Ectodermal cell (in vitro differentiated cells): ENCODE data around the gene TRIM17.
"Not testable (repeated sequence)": the region's sequence is repeated elsewhere in the genome, so short reads cannot be mapped to it uniquely, and the experiment has no call there.

Experiments used
- H3K27ac ChIP-seq: 2 replicates; pipeline ENCODE4 v1.7.0; 2013; ENCODE audit warnings: mild to moderate bottlenecking, low read depth, low read length; ENCODE audit not compliant: insufficient read depth, poor library complexity, severe bottlenecking
- H3K27me3 ChIP-seq: 2 replicates; pipeline ENCODE4 v1.7.0; 2013; ENCODE audit warnings: mild to moderate bottlenecking, low read length; ENCODE audit not compliant: insufficient read depth, control insufficient read depth, poor library complexity, severe bottlenecking
- H3K36me3 ChIP-seq: one replicate; pipeline ENCODE4 v1.7.0; 2013; ENCODE audit warnings: low read length; ENCODE audit not compliant: control insufficient read depth, insufficient read depth
- H3K4me1 ChIP-seq: one replicate; pipeline ENCODE4 v1.7.0; 2013; ENCODE audit warnings: low read length; ENCODE audit not compliant: control insufficient read depth, insufficient read depth
- H3K4me3 ChIP-seq: 2 replicates; pipeline ENCODE4 v1.7.0; 2013; ENCODE audit warnings: low read depth, low read length, control low read depth; ENCODE audit not compliant: insufficient read depth
- H3K9me3 ChIP-seq: 2 replicates; pipeline ENCODE4 v1.7.0; 2013; ENCODE audit warnings: mild to moderate bottlenecking, low read length, moderate library complexity; ENCODE audit not compliant: control insufficient read depth
- WGBS, 2 experiments: methylation state at CpG; one replicate each; pipeline ENCODE4 v1.1.7; 2013; ENCODE audit warnings: missing lambda C conversion rate in 2 of 2; 5-methylcytosine and 5-hydroxymethylcytosine counted together

TRIM17 gene

GRCh38 chr1:228448372-228448771 lies 31.7 kb upstream of the TRIM17 start:
- Histone ChIP-seq H3K9me3 (no peaks in the 10 kb centered on the region), H3K27ac (no peak overlapping the region), H3K36me3 (no peaks in the 10 kb centered on the region), H3K27me3 (peaks cover 48% of the 10 kb centered on the region), H3K4me3 (no peak overlapping the region), H3K4me1 (peaks cover 9% of the 10 kb centered on the region)
- WGBS, 2 experiments = 90 to 93% methylated on average over 5 to 6 of the region's 6 CpGs

- H3K9me3 ChIP-seq = no peaks in the 10 kb centered on the region
- peaks cover 9% of the 10 kb centered on the region for H3K4me1 ChIP-seq
- peaks cover 59% of the 10 kb centered on the region for H3K27me3 ChIP-seq
- H3K36me3 ChIP-seq = no peaks in the 10 kb centered on the region
- no peak overlapping the region for H3K4me3 ChIP-seq
- H3K27ac ChIP-seq = no peak overlapping the region
- WGBS, 2 experiments = 29 to 32% methylated on average over 15 of the region's 15 CpGs
Measured at GRCh38 chr1:228446852-228447251, 30.2 kb upstream of the TRIM17 start.

GRCh38 chr1:228445843-228446650 lies 29.4 kb upstream of the TRIM17 start:
- WGBS, 2 experiments = 1 to 2% methylated on average over 50 to 51 of the region's 51 CpGs
- peaks cover 67% of the 10 kb centered on the region for H3K27me3 ChIP-seq

GRCh38 chr1:228445490-228445842 lies 28.8 kb upstream of the TRIM17 start:
- WGBS, 2 experiments = 6% methylated on average over 16 of the region's 16 CpGs
- no peaks in the 10 kb centered on the region for H3K36me3 ChIP-seq
- H3K27ac ChIP-seq = no peak overlapping the region
- peaks cover 9% of the 10 kb centered on the region for H3K4me1 ChIP-seq
- H3K27me3 ChIP-seq = peaks cover 72% of the 10 kb centered on the region
- peak overlapping the region; percentile 36 for H3K4me3 ChIP-seq
- H3K9me3 ChIP-seq = no peaks in the 10 kb centered on the region

More at GRCh38 chr1:228445843-228446650, 29.4 kb upstream of the TRIM17 start:
- H3K27ac ChIP-seq = no peak overlapping the region
- peaks cover 9% of the 10 kb centered on the region for H3K4me1 ChIP-seq
- H3K4me3 ChIP-seq = peak overlapping the region; percentile 36
- H3K9me3 ChIP-seq = no peaks in the 10 kb centered on the region
- no peaks in the 10 kb centered on the region for H3K36me3 ChIP-seq

- Histone ChIP-seq H3K4me1 (peaks cover 9% of the 10 kb centered on the region), H3K36me3 (no peaks in the 10 kb centered on the region), H3K27me3 (peaks cover 89% of the 10 kb centered on the region), H3K27ac (no peak overlapping the region), H3K4me3 (no peak overlapping the region), H3K9me3 (no peaks in the 10 kb centered on the region)
Measured at GRCh38 chr1:228443395-228443794, 26.7 kb upstream of the TRIM17 start.

- peaks cover 9% of the 10 kb centered on the region for H3K4me1 ChIP-seq
- H3K27ac ChIP-seq = no peak overlapping the region
- WGBS, 2 experiments = 89 to 92% methylated on average over 9 of the region's 9 CpGs
- H3K4me3 ChIP-seq = no peak overlapping the region
- no peaks in the 10 kb centered on the region for H3K36me3 ChIP-seq
- H3K9me3 ChIP-seq = no peaks in the 10 kb centered on the region
- H3K27me3 ChIP-seq = peaks cover 73% of the 10 kb centered on the region
Measured at GRCh38 chr1:228440761-228441500, 24.3 kb upstream of the TRIM17 start.

- Histone ChIP-seq H3K27ac (no peak overlapping the region), H3K36me3 (no peaks in the 10 kb centered on the region), H3K4me1 (no peaks in the 10 kb centered on the region), H3K27me3 (peaks cover 46% of the 10 kb centered on the region), H3K9me3 (no peaks in the 10 kb centered on the region), H3K4me3 (no peak overlapping the region)
- WGBS, 2 experiments = 29 to 50% methylated on average over 1 of the region's 1 CpG
Measured at GRCh38 chr1:228438266-228438665, 21.6 kb upstream of the TRIM17 start.

GRCh38 chr1:228437424-228437962 lies 20.8 kb upstream of the TRIM17 start:
- no peaks in the 10 kb centered on the region for H3K4me1 ChIP-seq
- no peaks in the 10 kb centered on the region for H3K9me3 ChIP-seq
- no peaks in the 10 kb centered on the region for H3K36me3 ChIP-seq
- H3K27me3 ChIP-seq = peaks cover 41% of the 10 kb centered on the region
- H3K27ac ChIP-seq = no peak overlapping the region
- no peak overlapping the region for H3K4me3 ChIP-seq
- 91% methylated on average over 7 of the region's 7 CpGs for WGBS, 2 experiments

- no peak overlapping the region for H3K4me3 ChIP-seq
- 78 to 89% methylated on average over 4 of the region's 4 CpGs for WGBS, 2 experiments
Measured at GRCh38 chr1:228434689-228435088, 18.0 kb upstream of the TRIM17 start.

GRCh38 chr1:228433337-228434053 lies 16.8 kb upstream of the TRIM17 start:
- not testable (repeated sequence) for H3K27me3 ChIP-seq, H3K36me3 ChIP-seq, H3K9me3 ChIP-seq, H3K4me1 ChIP-seq, H3K4me3 ChIP-seq, H3K27ac ChIP-seq
- WGBS, 2 experiments = 92 to 95% methylated on average over 7 of the region's 7 CpGs

More at GRCh38 chr1:228434689-228435088, 18.0 kb upstream of the TRIM17 start:
- Histone ChIP-seq H3K27ac (no peak overlapping the region), H3K36me3 (no peaks in the 10 kb centered on the region), H3K27me3 (peaks cover 18% of the 10 kb centered on the region), H3K4me1 (no peaks in the 10 kb centered on the region), H3K9me3 (no peaks in the 10 kb centered on the region)
